ENCODE data around the gene SIGLECL1.

DNA sequence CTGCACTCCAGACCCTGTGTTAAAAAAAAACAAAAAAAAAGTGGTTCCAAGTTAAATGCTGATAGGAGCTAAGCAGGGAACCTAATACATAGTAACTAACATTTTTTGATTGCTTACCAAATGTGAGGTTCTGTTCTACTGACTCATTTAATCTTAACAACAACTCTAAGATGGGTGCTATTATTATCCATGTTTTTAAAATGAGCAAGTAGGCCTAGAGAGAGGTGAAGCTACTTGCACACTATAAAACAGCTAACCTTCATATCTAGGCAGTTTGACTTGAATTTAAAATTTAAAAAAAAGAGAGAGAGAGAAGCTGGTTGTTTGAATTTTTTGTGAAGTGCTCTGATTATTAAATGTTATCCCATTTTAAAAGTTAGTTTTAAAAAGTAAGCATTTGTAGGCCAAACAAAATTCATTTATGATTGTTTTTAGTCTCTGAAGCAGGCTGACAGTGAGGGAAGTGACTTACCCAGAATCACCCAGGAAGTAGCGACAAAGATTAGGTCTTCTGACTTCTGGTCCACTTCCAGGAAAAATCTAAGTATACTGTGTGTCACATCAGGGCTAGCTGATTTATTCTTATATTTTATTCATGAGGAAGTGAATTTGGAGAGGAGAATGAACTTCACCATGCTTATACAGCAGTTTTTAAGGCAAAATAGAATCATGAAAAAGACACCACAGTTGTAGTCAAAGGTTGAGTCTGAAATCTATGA, 2.4 kb downstream of the SIGLECL1 start:
- TF ChIP-seq POLR2A (IDR thresholded peaks at IDR 0.05) (no peak), POLR2AphosphoS5 (IDR thresholded peaks at IDR 0.05) (no peak)
